ENCODE results near the gene CALD1.

DNA sequence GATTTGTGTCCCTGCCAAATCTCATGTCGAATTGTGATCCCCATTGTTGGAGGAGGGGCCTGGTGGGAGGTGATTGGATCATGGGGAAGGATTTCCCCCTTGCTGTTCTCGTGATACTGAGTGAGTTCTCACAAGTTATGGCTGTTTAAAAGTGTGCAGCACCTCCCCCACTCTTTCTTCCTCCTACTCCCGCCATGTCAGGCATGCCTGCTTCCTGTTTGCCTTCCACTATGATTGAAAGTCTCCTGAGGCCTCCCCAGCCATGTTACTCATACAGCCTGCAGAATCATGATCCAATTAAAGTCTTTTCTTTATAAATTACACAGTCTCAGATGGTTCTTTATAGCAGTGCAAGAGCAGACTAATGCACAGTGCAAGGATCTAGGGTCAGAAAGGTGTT is 75.4 kb downstream of the CALD1 start:
- TF ChIP-seq POLR2A (IDR thresholded peaks at IDR 0.05; ENCODE audit: low read depth, low read length), result no peak
- no peak for TF ChIP-seq POLR2AphosphoS5 (IDR thresholded peaks at IDR 0.05; ENCODE audit: low read depth, low read length)
